Neuronal stem cell (in vitro differentiated cells): ENCODE measurements around the gene DMD.

ENCODE experiments used
- DNase-seq: peaks from one replicate; pipeline ENCODE4 v3.0.0-alpha.2; 2013; ENCODE audit warnings: low spot score
- H2AFZ ChIP-seq: one replicate; pipeline ENCODE4 v1.6.1; 2013; ENCODE audit warnings: mild to moderate bottlenecking, low read length, inconsistent platforms
- H2AK5ac ChIP-seq: 2 replicates; pipeline ENCODE4 v1.6.1; 2013; ENCODE audit warnings: low read depth, mild to moderate bottlenecking, inconsistent platforms, low read length, moderate library complexity, mixed read lengths
- H2BK120ac ChIP-seq: 2 replicates; pipeline ENCODE4 v1.6.1; 2013; ENCODE audit warnings: low read depth, mild to moderate bottlenecking, inconsistent platforms, low read length, moderate library complexity, mixed read lengths
- H2BK12ac ChIP-seq: one replicate; pipeline ENCODE4 v1.6.1; 2013; ENCODE audit warnings: low read length, inconsistent platforms
- H2BK15ac ChIP-seq: 2 replicates; pipeline ENCODE4 v1.6.1; 2013; ENCODE audit warnings: mild to moderate bottlenecking, low read length, inconsistent platforms, mixed read lengths
- H2BK5ac ChIP-seq: one replicate; pipeline ENCODE4 v1.6.1; 2013; ENCODE audit warnings: inconsistent platforms, mild to moderate bottlenecking, low read length, moderate library complexity
- H3K14ac ChIP-seq: one replicate; pipeline ENCODE4 v1.6.1; 2013; ENCODE audit warnings: low read length, inconsistent platforms
- H3K18ac ChIP-seq: 2 replicates; pipeline ENCODE4 v1.6.1; 2013; ENCODE audit warnings: low read length, inconsistent platforms
- H3K23ac ChIP-seq: 2 replicates; pipeline ENCODE4 v1.6.1; 2013; ENCODE audit warnings: low read depth, mild to moderate bottlenecking, mixed read lengths, low read length, inconsistent platforms; ENCODE audit not compliant: poor library complexity
- H3K27ac ChIP-seq: replicated peaks from 3 replicates; pipeline ENCODE4 v1.5.1; 2013; ENCODE audit warnings: low read length, inconsistent platforms
- H3K27me3 ChIP-seq, 3 experiments: 2 replicates each; pipeline ENCODE4 v1.6.1; 2013; ENCODE audit warnings: low read length in 3 of 3, mild to moderate bottlenecking in 2 of 3, inconsistent platforms in 1 of 3, low read depth in 1 of 3, mixed read lengths in 1 of 3, moderate library complexity in 1 of 3; ENCODE audit not compliant: control insufficient read depth in 3 of 3, insufficient read depth in 3 of 3
- H3K36me3 ChIP-seq, 2 donors: replicated peaks in 1 of 2; 2 replicates each; pipeline ENCODE4 v1.6.1; 2013; ENCODE audit warnings: low read length in 2 of 2; ENCODE audit not compliant: control insufficient read depth in 2 of 2, insufficient read depth in 2 of 2
- H3K4ac ChIP-seq: 2 replicates; pipeline ENCODE4 v1.6.1; 2013; ENCODE audit warnings: inconsistent platforms, mild to moderate bottlenecking, low read length, moderate library complexity
- H3K4me1 ChIP-seq, 2 donors: 1 replicate in 1 of 2; 2 replicates in 1 of 2; pipeline ENCODE4 v1.6.1; 2013; ENCODE audit warnings: low read length in 2 of 2, low read depth in 1 of 2; ENCODE audit not compliant: control insufficient read depth in 2 of 2, insufficient read depth in 1 of 2
- H3K4me2 ChIP-seq: one replicate; pipeline ENCODE4 v1.6.1; 2013; ENCODE audit warnings: mild to moderate bottlenecking, low read length, inconsistent platforms; ENCODE audit not compliant: insufficient read depth, poor library complexity, severe bottlenecking
- H3K4me3 ChIP-seq, 2 donors: 2 replicates each; pipeline ENCODE4 v1.5.1; 2013; ENCODE audit warnings: low read length in 2 of 2, mild to moderate bottlenecking in 2 of 2, inconsistent platforms in 1 of 2, moderate library complexity in 1 of 2
- H3K79me1 ChIP-seq: one replicate; pipeline ENCODE4 v1.6.1; 2013; ENCODE audit warnings: low read depth, mild to moderate bottlenecking, inconsistent platforms, low read length, moderate library complexity
- H3K9ac ChIP-seq: one replicate; pipeline ENCODE4 v1.6.1; 2013; ENCODE audit warnings: mild to moderate bottlenecking, low read depth, low read length, inconsistent platforms; ENCODE audit not compliant: poor library complexity
- H3K9me3 ChIP-seq, 2 donors: replicated peaks in 1 of 2; 2 replicates each; pipeline versions ENCODE3 to v1.6.1; 2013; ENCODE audit warnings: low read length in 2 of 2, mild to moderate bottlenecking in 2 of 2, inconsistent platforms in 1 of 2, low read depth in 1 of 2, mixed read lengths in 1 of 2, moderate library complexity in 1 of 2; ENCODE audit not compliant: control insufficient read depth in 2 of 2, insufficient read depth in 1 of 2
- H4K8ac ChIP-seq: one replicate; pipeline ENCODE4 v1.6.1; 2013; ENCODE audit warnings: low read depth, mild to moderate bottlenecking, inconsistent platforms, low read length, moderate library complexity
- H4K91ac ChIP-seq: one replicate; pipeline ENCODE4 v1.6.1; 2013; ENCODE audit warnings: low read length, low read depth, mild to moderate bottlenecking, inconsistent platforms; ENCODE audit not compliant: poor library complexity
- WGBS, 2 donors: extraction: QIAGEN DNeasy Blood & Tissue Kit; methylation state at CpG; one replicate each; pipeline ENCODE4 v1.1.7; 2013; ENCODE audit warnings: missing lambda C conversion rate in 2 of 2, mixed read lengths in 1 of 2; ENCODE audit not compliant: insufficient read length in 2 of 2, insufficient replicate concordance in 1 of 2; ENCODE audit errors: extremely low coverage in 2 of 2; 5-methylcytosine and 5-hydroxymethylcytosine counted together

Gene DMD

GRCh38 chrX:31349515-31349914, 1861.8 kb downstream of the DMD start:
- no peak overlapping the region for H3K23ac ChIP-seq
- no peak overlapping the region for H4K8ac ChIP-seq
- no peak overlapping the region for H3K4ac ChIP-seq
- H3K27ac ChIP-seq: no peak overlapping the region
- H3K4me3 ChIP-seq: no peak overlapping the region
- no peak overlapping the region for H2BK5ac ChIP-seq
- H3K14ac ChIP-seq: no peak overlapping the region
- no peak for DNase-seq
- H3K9ac ChIP-seq: no peak overlapping the region
- no peak overlapping the region for H2BK120ac ChIP-seq
- H2AFZ ChIP-seq: no peak overlapping the region
- no peaks in the 10 kb centered on the region for H3K79me1 ChIP-seq
- no peak overlapping the region for H2BK15ac ChIP-seq
- no CpG with 5 or more reads among the region's 4 CpGs for WGBS, 2 donors
- H3K4me1 ChIP-seq: no peaks in the 10 kb centered on the region
- H3K18ac ChIP-seq: no peak overlapping the region
- no peak overlapping the region for H2AK5ac ChIP-seq
- no peak overlapping the region for H4K91ac ChIP-seq
- no peaks in the 10 kb centered on the region for H3K9me3 ChIP-seq
- no peaks in the 10 kb centered on the region for H3K36me3 ChIP-seq
- no peak overlapping the region for H3K4me2 ChIP-seq
- no peak overlapping the region for H2BK12ac ChIP-seq
- H3K27me3 ChIP-seq: no peaks in the 10 kb centered on the region

- no peaks in the 10 kb centered on the region for H3K9me3 ChIP-seq
- DNase-seq: no peak
- no peak overlapping the region for H3K4me3 ChIP-seq
- WGBS, 2 donors: no CpG with 5 or more reads among the region's 4 CpGs
- H3K18ac ChIP-seq: no peak overlapping the region
- H2BK120ac ChIP-seq: no peak overlapping the region
- H3K79me1 ChIP-seq: no peaks in the 10 kb centered on the region
- no peak overlapping the region for H3K4ac ChIP-seq
- no peaks in the 10 kb centered on the region for H3K27me3 ChIP-seq
- H3K9ac ChIP-seq: no peak overlapping the region
- H4K91ac ChIP-seq: no peak overlapping the region
- no peak overlapping the region for H2BK12ac ChIP-seq
- no peaks in the 10 kb centered on the region for H3K4me1 ChIP-seq
- H4K8ac ChIP-seq: no peak overlapping the region
- no peaks in the 10 kb centered on the region for H3K36me3 ChIP-seq
- H2BK15ac ChIP-seq: no peak overlapping the region
- no peak overlapping the region for H2AFZ ChIP-seq
- no peak overlapping the region for H3K23ac ChIP-seq
- H3K14ac ChIP-seq: no peak overlapping the region
- no peak overlapping the region for H3K4me2 ChIP-seq
- no peak overlapping the region for H3K27ac ChIP-seq
- no peak overlapping the region for H2AK5ac ChIP-seq
- H2BK5ac ChIP-seq: no peak overlapping the region
Observed at GRCh38 chrX:31340587-31340986, 1870.8 kb downstream of the DMD start.

- H3K79me1 ChIP-seq: no peaks in the 10 kb centered on the region
- H3K9me3 ChIP-seq: no peaks in the 10 kb centered on the region
- H3K18ac ChIP-seq: no peak overlapping the region
- no peak overlapping the region for H2BK12ac ChIP-seq
- no peak overlapping the region for H2BK120ac ChIP-seq
- H3K4me2 ChIP-seq: no peak overlapping the region
- H3K9ac ChIP-seq: no peak overlapping the region
- H3K14ac ChIP-seq: no peak overlapping the region
- H2BK5ac ChIP-seq: no peak overlapping the region
- no peak overlapping the region for H3K27ac ChIP-seq
- no peak overlapping the region for H2AK5ac ChIP-seq
- no peak overlapping the region for H2BK15ac ChIP-seq
- H2AFZ ChIP-seq: no peak overlapping the region
- H3K27me3 ChIP-seq: no peaks in the 10 kb centered on the region
- H4K8ac ChIP-seq: no peak overlapping the region
- no CpG with 5 or more reads among the region's 2 CpGs for WGBS, 2 donors
- H3K4ac ChIP-seq: no peak overlapping the region
- H4K91ac ChIP-seq: no peak overlapping the region
- H3K23ac ChIP-seq: no peak overlapping the region
- H3K4me1 ChIP-seq: no peaks in the 10 kb centered on the region
- no peak for DNase-seq
- no peaks in the 10 kb centered on the region for H3K36me3 ChIP-seq
- no peak overlapping the region for H3K4me3 ChIP-seq
Observed at GRCh38 chrX:31338991-31339350, 1872.4 kb downstream of the DMD start.

- no peak for DNase-seq
- H3K23ac ChIP-seq: no peak overlapping the region
- H3K36me3 ChIP-seq: no peaks in the 10 kb centered on the region
- H2AFZ ChIP-seq: no peak overlapping the region
- no peak overlapping the region for H3K4ac ChIP-seq
- no peak overlapping the region for H2BK120ac ChIP-seq
- no peaks in the 10 kb centered on the region for H3K79me1 ChIP-seq
- H3K14ac ChIP-seq: no peak overlapping the region
- H2BK5ac ChIP-seq: no peak overlapping the region
- H3K27ac ChIP-seq: no peak overlapping the region
- no peak overlapping the region for H3K4me2 ChIP-seq
- H2AK5ac ChIP-seq: no peak overlapping the region
- no peak overlapping the region for H4K8ac ChIP-seq
- H4K91ac ChIP-seq: no peak overlapping the region
- no peaks in the 10 kb centered on the region for H3K27me3 ChIP-seq
- no peak overlapping the region for H2BK15ac ChIP-seq
- H3K18ac ChIP-seq: no peak overlapping the region
- no peak overlapping the region for H3K9ac ChIP-seq
- H2BK12ac ChIP-seq: no peak overlapping the region
- no peaks in the 10 kb centered on the region for H3K9me3 ChIP-seq
- no peak overlapping the region for H3K4me3 ChIP-seq
- no CpG with 5 or more reads among the region's 2 CpGs for WGBS, 2 donors
- no peaks in the 10 kb centered on the region for H3K4me1 ChIP-seq
Observed at GRCh38 chrX:31337332-31337731, 1874.0 kb downstream of the DMD start.
